GOT3 (cell line): Measurements from ENCODE around the gene IL17RE.
A peak's percentile ranks its signal among the peaks of the same experiment; 100 is the strongest.

Experiments
- DNase-seq: peaks from one replicate; lab custom pipeline; 2025; ENCODE audit warnings: mixed read lengths; lab: John Stamatoyannopoulos, UW

IL17RE gene

GRCh38 chr3:9908286-9908685 lies 5.6 kb downstream of the IL17RE start:
- no peak for DNase-seq

GRCh38 chr3:9909221-9910013 lies 6.8 kb downstream of the IL17RE start:
- DNase-seq = no peak

- no peak for DNase-seq
These were observed 9.2 kb downstream of the IL17RE start for GRCh38 chr3:9911863-9912262.

GRCh38 chr3:9912294-9912935 lies 9.8 kb downstream of the IL17RE start:
- DNase-seq = no peak

- DNase-seq = no peak
These were observed 11.0 kb downstream of the IL17RE start for GRCh38 chr3:9913601-9914000.

- no peak for DNase-seq
These were observed 11.4 kb downstream of the IL17RE start for GRCh38 chr3:9914011-9914410.

GRCh38 chr3:9914559-9915253 lies 12.1 kb downstream of the IL17RE start:
- DNase-seq = no peak

GRCh38 chr3:9915254-9916141 lies 12.8 kb downstream of the IL17RE start:
- DNase-seq = no peak

GRCh38 chr3:9916346-9916733 lies 13.7 kb downstream of the IL17RE start:
- no peak for DNase-seq

- no peak for DNase-seq
These were observed 14.4 kb downstream of the IL17RE start, which contains the start of gene IL17RC for GRCh38 chr3:9916734-9917680. IL17RC (plus strand) TSS chr3:9917098; CDS start chr3:9917316, 218 bp downstream.

GRCh38 chr3:9917820-9918219 lies 15.2 kb downstream of the IL17RE start:
- DNase-seq = no peak

- no peak for DNase-seq
These were observed 15.8 kb downstream of the IL17RE start for GRCh38 chr3:9918261-9919038.

GRCh38 chr3:9928158-9928557 lies 25.5 kb downstream of the IL17RE start:
- DNase-seq = no peak

GRCh38 chr3:9930804-9931418 lies 28.3 kb downstream of the IL17RE start:
- no peak for DNase-seq

- DNase-seq = no peak
These were observed 29.8 kb downstream of the IL17RE start for GRCh38 chr3:9932535-9932842.

GRCh38 chr3:9932843-9933560 lies 30.4 kb downstream of the IL17RE start:
- peak; percentile 21 for DNase-seq

GRCh38 chr3:9933561-9934234 lies 31.1 kb downstream of the IL17RE start, which contains the start of gene CRELD1:
CRELD1 (plus strand) TSS chr3:9933834; CDS start chr3:9934439, 605 bp downstream.
- DNase-seq = peak; percentile 81

- no peak for DNase-seq
These were observed 31.6 kb downstream of the IL17RE start for GRCh38 chr3:9934235-9934621.
